ENCODE data around the gene MPG. TPM values are rescaled to one million over a fixed set of nuclear protein-coding genes. Genes with fewer than 3 reads are reported as not detected.

The MPG gene
- total RNA-seq, 1 donor from 2014 or later: 61.1 TPM

DNA sequence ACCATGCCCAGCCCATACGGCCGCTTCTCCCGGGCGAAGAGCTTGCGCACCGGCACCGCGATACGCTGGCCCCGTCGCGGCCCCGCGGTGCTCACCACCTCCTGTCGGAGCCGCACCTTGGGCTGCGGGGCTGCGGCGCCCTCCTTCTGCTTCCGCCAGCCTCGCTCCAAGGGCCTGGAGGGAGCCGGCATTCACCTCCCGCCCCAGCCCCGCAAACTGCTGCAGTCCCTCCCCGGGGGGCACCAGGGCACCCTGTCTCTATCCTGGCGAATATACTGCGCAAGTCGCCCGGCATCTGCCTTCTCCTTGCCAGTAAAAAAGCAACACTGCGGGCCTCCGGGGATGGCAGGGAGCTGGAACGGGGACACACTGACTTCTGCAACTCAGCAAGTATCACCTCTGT, 16.1 kb upstream of the MPG start:
- TF ChIP-seq, protein P1, sequence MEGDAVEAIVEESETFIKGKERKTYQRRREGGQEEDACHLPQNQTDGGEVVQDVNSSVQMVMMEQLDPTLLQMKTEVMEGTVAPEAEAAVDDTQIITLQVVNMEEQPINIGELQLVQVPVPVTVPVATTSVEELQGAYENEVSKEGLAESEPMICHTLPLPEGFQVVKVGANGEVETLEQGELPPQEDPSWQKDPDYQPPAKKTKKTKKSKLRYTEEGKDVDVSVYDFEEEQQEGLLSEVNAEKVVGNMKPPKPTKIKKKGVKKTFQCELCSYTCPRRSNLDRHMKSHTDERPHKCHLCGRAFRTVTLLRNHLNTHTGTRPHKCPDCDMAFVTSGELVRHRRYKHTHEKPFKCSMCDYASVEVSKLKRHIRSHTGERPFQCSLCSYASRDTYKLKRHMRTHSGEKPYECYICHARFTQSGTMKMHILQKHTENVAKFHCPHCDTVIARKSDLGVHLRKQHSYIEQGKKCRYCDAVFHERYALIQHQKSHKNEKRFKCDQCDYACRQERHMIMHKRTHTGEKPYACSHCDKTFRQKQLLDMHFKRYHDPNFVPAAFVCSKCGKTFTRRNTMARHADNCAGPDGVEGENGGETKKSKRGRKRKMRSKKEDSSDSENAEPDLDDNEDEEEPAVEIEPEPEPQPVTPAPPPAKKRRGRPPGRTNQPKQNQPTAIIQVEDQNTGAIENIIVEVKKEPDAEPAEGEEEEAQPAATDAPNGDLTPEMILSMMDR (IDR thresholded peaks at IDR 0.05): no peak
- no peaks in the 10 kb centered on the region for H3K27me3 Mint-ChIP-seq (ENCODE audit: low read depth)
- no peak overlapping the region for H3K27ac Mint-ChIP-seq (ENCODE audit: unreplicated experiment)
- no peaks in the 10 kb centered on the region for H3K9me3 Mint-ChIP-seq (ENCODE audit: low read depth)
- peaks cover 32% of the 10 kb centered on the region for H3K36me3 Mint-ChIP-seq (ENCODE audit: low read depth)
- DNase-seq (ENCODE audit: low spot score): peak; percentile 92
- no peak overlapping the region for H3K4me3 Mint-ChIP-seq (ENCODE audit: unreplicated experiment)
- peaks cover 8% of the 10 kb centered on the region for H3K4me1 Mint-ChIP-seq (ENCODE audit: low read depth)

DNA sequence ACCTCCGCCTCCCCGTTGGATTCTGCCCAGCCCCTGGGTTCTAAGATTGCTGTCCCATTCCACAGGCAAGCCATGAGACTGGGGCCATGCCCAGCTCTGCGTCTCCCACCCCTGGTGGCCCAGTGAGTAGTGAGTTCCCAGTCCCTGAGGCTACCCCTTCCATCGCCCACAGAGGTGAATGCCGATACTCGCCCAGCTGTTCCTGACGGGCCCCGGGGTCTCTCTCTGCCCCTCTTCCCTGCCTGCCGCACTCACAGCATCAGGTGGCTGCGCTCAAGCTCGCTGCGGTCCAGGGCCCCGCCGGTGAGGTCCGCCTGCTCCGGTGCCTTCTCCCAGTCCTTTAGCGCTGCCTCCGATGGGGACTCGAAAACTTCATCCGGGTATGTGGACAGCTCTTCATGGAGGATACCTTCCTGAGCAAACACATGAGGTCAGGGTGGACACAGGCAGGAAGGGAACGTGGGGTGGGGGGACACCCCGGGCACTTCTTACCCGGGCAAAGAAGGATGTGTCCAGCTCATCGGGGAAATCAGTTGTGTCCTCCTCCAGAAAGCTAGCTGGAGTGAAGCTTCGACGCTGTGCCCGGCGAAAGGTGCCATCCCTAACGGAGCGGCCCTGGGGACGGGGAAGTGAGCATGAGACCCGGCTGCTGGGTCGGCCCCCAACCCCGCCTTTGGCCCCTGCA, 15.6 kb upstream of the MPG start:
- peak; percentile 89 for DNase-seq (ENCODE audit: low spot score)

DNA sequence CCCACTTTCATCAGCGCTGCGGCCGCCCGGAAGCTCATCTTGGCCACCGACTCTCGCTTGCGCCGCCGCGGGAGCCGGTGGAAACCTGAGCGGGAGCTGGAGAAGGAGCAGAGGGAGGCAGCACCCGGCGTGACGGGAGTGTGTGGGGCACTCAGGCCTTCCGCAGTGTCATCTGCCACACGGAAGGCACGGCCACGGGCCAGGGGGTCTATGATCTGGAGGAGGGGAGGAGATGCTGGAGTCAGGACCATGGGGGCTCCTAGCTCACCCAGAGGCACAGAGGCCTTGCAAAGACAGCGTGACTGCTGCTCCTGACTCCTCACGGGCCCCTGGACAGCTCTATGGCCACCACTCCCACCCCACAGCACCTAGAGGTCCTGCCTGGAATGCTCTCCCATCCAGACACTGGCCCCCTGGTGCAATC, 15.0 kb upstream of the MPG start:
- TF ChIP-seq, protein P1 (IDR thresholded peaks at IDR 0.05): no peak
- H3K4me3 Mint-ChIP-seq (ENCODE audit: unreplicated experiment): no peak overlapping the region
- no peaks in the 10 kb centered on the region for H3K27me3 Mint-ChIP-seq (ENCODE audit: low read depth)
- H3K27ac Mint-ChIP-seq (ENCODE audit: unreplicated experiment): no peak overlapping the region
- H3K4me1 Mint-ChIP-seq (ENCODE audit: low read depth): peaks cover 15% of the 10 kb centered on the region
- no peak for DNase-seq (ENCODE audit: low spot score)
- H3K36me3 Mint-ChIP-seq (ENCODE audit: low read depth): peaks cover 24% of the 10 kb centered on the region
- no peaks in the 10 kb centered on the region for H3K9me3 Mint-ChIP-seq (ENCODE audit: low read depth)

More for the DNA sequence above, 15.6 kb upstream of the MPG start:
- Mint-ChIP-seq H3K27me3 (ENCODE audit: low read depth) (no peaks in the 10 kb centered on the region), H3K9me3 (ENCODE audit: low read depth) (no peaks in the 10 kb centered on the region), H3K27ac (ENCODE audit: unreplicated experiment) (no peak overlapping the region), H3K4me1 (ENCODE audit: low read depth) (peaks cover 10% of the 10 kb centered on the region), H3K4me3 (ENCODE audit: unreplicated experiment) (no peak overlapping the region), H3K36me3 (ENCODE audit: low read depth) (peaks cover 27% of the 10 kb centered on the region)
- TF ChIP-seq, protein P1 (IDR thresholded peaks at IDR 0.05): no peak

DNA sequence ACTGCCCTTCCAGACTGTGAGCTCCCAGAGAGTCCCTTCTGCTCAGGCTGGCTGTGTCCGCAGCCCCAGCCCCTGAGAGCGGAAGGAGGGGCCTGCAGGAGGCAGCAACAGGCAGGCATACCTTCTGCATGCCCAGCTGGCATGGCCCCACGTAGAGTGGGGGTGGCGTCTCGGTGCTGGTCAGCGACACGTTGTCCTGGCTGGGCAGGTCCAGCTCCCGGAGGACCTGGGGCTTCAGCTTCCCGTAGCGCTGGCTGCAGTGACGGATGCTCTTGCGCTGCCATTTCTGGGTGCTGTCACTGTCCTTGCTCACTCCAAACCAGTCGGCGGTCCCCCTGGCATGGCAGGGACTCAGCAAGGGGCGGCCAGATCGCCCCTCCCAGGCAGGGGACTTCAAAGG, 14.6 kb upstream of the MPG start:
- Mint-ChIP-seq H3K9me3 (ENCODE audit: low read depth) (no peaks in the 10 kb centered on the region), H3K4me1 (ENCODE audit: low read depth) (peaks cover 20% of the 10 kb centered on the region), H3K27me3 (ENCODE audit: low read depth) (no peaks in the 10 kb centered on the region), H3K27ac (ENCODE audit: unreplicated experiment) (no peak overlapping the region), H3K36me3 (ENCODE audit: low read depth) (peaks cover 19% of the 10 kb centered on the region), H3K4me3 (ENCODE audit: unreplicated experiment) (no peak overlapping the region)
- DNase-seq (ENCODE audit: low spot score): peak; percentile 84
- TF ChIP-seq, protein P1 (IDR thresholded peaks at IDR 0.05): no peak

DNA sequence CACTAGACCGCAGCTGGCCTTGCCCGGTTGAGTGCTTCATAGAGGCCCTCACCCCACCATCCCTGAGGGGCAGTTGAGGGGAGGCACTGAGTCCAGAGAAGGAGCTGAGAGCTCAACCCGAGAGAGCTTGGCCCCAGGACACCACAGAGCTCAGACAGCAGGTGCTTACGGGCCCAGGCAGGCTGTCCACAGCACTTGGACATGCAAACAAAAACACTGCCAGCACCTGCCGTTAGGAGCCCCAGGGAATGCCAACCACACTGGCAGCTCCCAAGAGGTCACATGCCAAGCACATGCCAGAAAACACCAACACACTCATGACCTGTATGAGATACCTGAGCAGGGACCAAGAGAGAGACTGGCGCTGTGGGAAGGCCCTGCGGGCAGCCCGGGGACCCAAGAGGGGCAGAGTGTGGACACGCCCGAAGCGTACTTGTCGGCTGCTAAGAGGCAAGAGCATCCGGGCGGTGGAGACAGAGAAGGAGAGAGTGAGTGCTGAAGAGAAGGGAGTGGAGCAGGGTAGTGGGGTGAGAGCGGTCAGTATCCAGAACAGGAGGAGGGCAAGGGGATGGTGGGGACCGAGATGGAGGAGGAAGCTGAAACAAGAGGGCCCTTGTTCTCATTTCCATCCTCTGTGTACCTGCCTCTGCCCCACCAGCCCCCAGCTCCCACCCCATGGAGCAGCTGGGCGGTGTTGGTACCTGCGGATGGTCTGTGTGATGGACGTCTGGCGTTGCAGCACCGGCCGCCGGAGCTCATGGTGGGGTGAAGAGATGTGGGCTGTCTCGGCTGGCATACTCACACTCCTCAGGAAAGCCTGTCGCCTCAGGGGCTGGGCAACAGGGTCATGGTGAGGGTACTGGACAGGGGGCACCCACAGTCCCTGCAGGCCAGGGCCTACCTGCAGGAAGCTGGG, 13.8 kb upstream of the MPG start:
- H3K27me3 Mint-ChIP-seq (ENCODE audit: low read depth): no peaks in the 10 kb centered on the region
- H3K4me3 Mint-ChIP-seq (ENCODE audit: unreplicated experiment): no peak overlapping the region

More for the DNA sequence above, 13.8 kb upstream of the MPG start:
- Mint-ChIP-seq H3K27ac (ENCODE audit: unreplicated experiment) (no peak overlapping the region), H3K36me3 (ENCODE audit: low read depth) (peaks cover 15% of the 10 kb centered on the region), H3K4me1 (ENCODE audit: low read depth) (peaks cover 26% of the 10 kb centered on the region), H3K9me3 (ENCODE audit: low read depth) (no peaks in the 10 kb centered on the region)
- TF ChIP-seq, protein P1 (IDR thresholded peaks at IDR 0.05): no peak
- peak; percentile 88 for DNase-seq (ENCODE audit: low spot score)
